IMR-90 (cell line): ENCODE measurements around the gene ABL2. TPM values are rescaled to one million over a fixed set of nuclear protein-coding genes. Genes with fewer than 3 reads are reported as not detected.
A peak's percentile ranks its signal among the peaks of the same experiment; 100 is the strongest.

ENCODE experiments used
- ATAC-seq: fragments of 200-7000 bp; cut with Tn5 transposase; 2 replicates; pipeline ENCODE4 v1.9.1; 2020; ENCODE audit warnings: low read depth, mild to moderate bottlenecking, moderate library complexity
- BruUV-seq: library from RNA; stranded (reverse); fragments of 400-500 nt; replicated peaks from 2 replicates; lab custom pipeline; 2021; lab: Mats Ljungman, UMichigan
- CTCF ChIA-PET: fragments of 300-600 bp; formaldehyde crosslinking; extraction: SDS; loops from one replicate; lab custom pipeline; 2021; ENCODE audit warnings: antibody characterized with exemption; lab: Yijun Ruan, JAX
- POLR2A ChIA-PET: fragments of 300-600 bp; sonication (Branson Sonifier 250); formaldehyde crosslinking; loops from one replicate; lab custom pipeline; 2022; ENCODE audit warnings: antibody characterized with exemption; ENCODE audit not compliant: unreplicated experiment; lab: Charles Lee
- DNase-seq: peaks from one replicate; pipeline ENCODE4 v3.0.0; 2013
- H2AFZ ChIP-seq: replicated peaks from 2 replicates; pipeline ENCODE3; 2013; ENCODE audit warnings: low read length, mild to moderate bottlenecking; ENCODE audit not compliant: poor library complexity
- H2AK5ac ChIP-seq: 2 replicates; pipeline ENCODE4 v1.6.1; 2013; ENCODE audit warnings: low read depth, low read length, inconsistent platforms
- H2AK9ac ChIP-seq: replicated peaks from 2 replicates; pipeline ENCODE3; 2013; ENCODE audit warnings: mild to moderate bottlenecking, low read depth, low read length, moderate library complexity; ENCODE audit not compliant: poor library complexity
- H2BK120ac ChIP-seq: 2 replicates; pipeline ENCODE4 v1.6.1; 2013; ENCODE audit warnings: low read depth, low read length, inconsistent platforms
- H2BK15ac ChIP-seq: 3 replicates; pipeline ENCODE4 v1.6.1; 2013; ENCODE audit warnings: low read depth, low read length, inconsistent platforms
- H2BK20ac ChIP-seq: 2 replicates; pipeline ENCODE4 v1.6.1; 2013; ENCODE audit warnings: low read depth, mild to moderate bottlenecking, inconsistent platforms, low read length, moderate library complexity
- H2BK5ac ChIP-seq: 2 replicates; pipeline ENCODE4 v1.6.1; 2013; ENCODE audit warnings: mild to moderate bottlenecking, low read depth, low read length, inconsistent platforms; ENCODE audit not compliant: poor library complexity, severe bottlenecking
- H3K14ac ChIP-seq: replicated peaks from 2 replicates; pipeline ENCODE4 v1.6.1; 2013; ENCODE audit warnings: low read depth, low read length, inconsistent platforms
- H3K18ac ChIP-seq: 2 replicates; pipeline ENCODE4 v1.6.1; 2013; ENCODE audit warnings: low read depth, low read length, control low read depth
- H3K23ac ChIP-seq: 2 replicates; pipeline ENCODE4 v1.6.1; 2013; ENCODE audit warnings: low read depth, low read length, inconsistent platforms
- H3K27ac ChIP-seq: 2 replicates; pipeline ENCODE4 v1.5.1; 2013; ENCODE audit warnings: mild to moderate bottlenecking, control low read depth, low read length; ENCODE audit not compliant: insufficient read depth
- H3K27me3 ChIP-seq: 2 replicates; pipeline ENCODE4 v1.6.1; 2013; ENCODE audit warnings: low read length; ENCODE audit not compliant: control insufficient read depth, insufficient read depth
- H3K36me3 ChIP-seq: 2 replicates; pipeline ENCODE4 v1.6.1; 2013; ENCODE audit warnings: low read length, mixed read lengths; ENCODE audit not compliant: control insufficient read depth, insufficient read depth
- H3K4ac ChIP-seq: 2 replicates; pipeline ENCODE4 v1.6.1; 2013; ENCODE audit warnings: low read depth, low read length, inconsistent platforms
- H3K4me1 ChIP-seq: 2 replicates; pipeline ENCODE4 v1.6.1; 2013; ENCODE audit warnings: low read length, mixed read lengths; ENCODE audit not compliant: control insufficient read depth, insufficient read depth
- H3K4me2 ChIP-seq: 2 replicates; pipeline ENCODE4 v1.6.1; 2013; ENCODE audit warnings: low read depth, mild to moderate bottlenecking, control low read depth, low read length, moderate library complexity
- H3K4me3 ChIP-seq: 2 replicates; pipeline ENCODE4 v1.5.1; 2013; ENCODE audit warnings: low read depth, mild to moderate bottlenecking, control low read depth, low read length, moderate library complexity; ENCODE audit not compliant: insufficient read depth
- H3K56ac ChIP-seq: 2 replicates; pipeline ENCODE4 v1.6.1; 2013; ENCODE audit warnings: low read length, inconsistent platforms; ENCODE audit not compliant: insufficient read depth; ENCODE audit errors: extremely low read depth
- H3K79me1 ChIP-seq, 2 experiments: 2 replicates each; pipeline ENCODE4 v1.6.1; 2013; ENCODE audit warnings: low read length in 2 of 2, inconsistent platforms in 1 of 2, low read depth in 1 of 2
- H3K9ac ChIP-seq: 2 replicates; pipeline ENCODE4 v1.6.1; 2013; ENCODE audit warnings: low read depth, low read length, control low read depth
- H3K9me1 ChIP-seq: 2 replicates; pipeline ENCODE4 v1.6.1; 2013; ENCODE audit warnings: low read length, inconsistent platforms; ENCODE audit not compliant: insufficient read depth
- H3K9me3 ChIP-seq: 2 replicates; pipeline ENCODE4 v1.6.1; 2013; ENCODE audit warnings: low read length; ENCODE audit not compliant: control insufficient read depth, insufficient read depth
- H4K20me1 ChIP-seq: 2 replicates; pipeline ENCODE4 v1.6.1; 2013; ENCODE audit warnings: low read length, inconsistent platforms; ENCODE audit not compliant: insufficient read depth
- H4K5ac ChIP-seq: 2 replicates; pipeline ENCODE4 v1.6.1; 2013; ENCODE audit warnings: mild to moderate bottlenecking, low read depth, low read length, control low read depth
- H4K8ac ChIP-seq, 2 experiments: 2 replicates each; pipeline ENCODE4 v1.6.1; 2013; ENCODE audit warnings: low read depth in 2 of 2, low read length in 2 of 2, control low read depth in 1 of 2, inconsistent platforms in 1 of 2
- H4K91ac ChIP-seq: 2 replicates; pipeline ENCODE4 v1.6.1; 2013; ENCODE audit warnings: low read depth, low read length, inconsistent platforms; ENCODE audit not compliant: insufficient read depth
- CEBPB ChIP-seq: IDR thresholded peaks from 2 replicates; pipeline ENCODE4 v1.6.1; 2012; ENCODE audit warnings: low read depth, low read length, improper control_type of control experiment
- CTCF ChIP-seq: conservative IDR thresholded peaks from 2 replicates; pipeline ENCODE4 v1.5.1; 2012; ENCODE audit warnings: mild to moderate bottlenecking, low read depth, low read length, improper control_type of control experiment
- ELK1 ChIP-seq: fragments of 150-350 bp; IDR thresholded peaks from 2 replicates; pipeline ENCODE4 v1.6.1; 2016; ENCODE audit warnings: low read depth, mild to moderate bottlenecking, low read length, moderate library complexity, borderline replicate concordance
- MXI1 ChIP-seq: IDR thresholded peaks from 2 replicates; pipeline ENCODE4 v1.6.1; 2012; ENCODE audit warnings: low read depth, mild to moderate bottlenecking, low read length, moderate library complexity, borderline replicate concordance
- NFE2L2 ChIP-seq: fragments of 150-350 bp; IDR thresholded peaks from 2 replicates; pipeline ENCODE4 v1.6.1; 2016; ENCODE audit warnings: low read depth, mild to moderate bottlenecking, low read length
- RAD21 ChIP-seq: IDR thresholded peaks from 2 replicates; pipeline ENCODE4 v1.6.1; 2012; ENCODE audit warnings: low read length, improper control_type of control experiment
- RCOR1 ChIP-seq: IDR thresholded peaks from 2 replicates; pipeline ENCODE4 v1.6.1; 2012; ENCODE audit warnings: mild to moderate bottlenecking, low read length, improper control_type of control experiment; ENCODE audit not compliant: insufficient replicate concordance
- USF2 ChIP-seq: fragments of 150-350 bp; IDR thresholded peaks from 2 replicates; pipeline ENCODE4 v1.6.1; 2017; ENCODE audit warnings: mild to moderate bottlenecking, antibody characterized with exemption, low read length, low read depth
- WGBS, 2 experiments: methylation state at CpG; one replicate each; pipeline versions ENCODE4 v1.1.5 to v1.1.7; 2013; ENCODE audit warnings: missing lambda C conversion rate in 2 of 2; ENCODE audit not compliant: insufficient read length in 1 of 2; ENCODE audit errors: extremely low coverage in 2 of 2; 5-methylcytosine and 5-hydroxymethylcytosine counted together
- dilution Hi-C: fragments of 300-500 bp; cut with HindIII; formaldehyde crosslinking; loops from one replicate; pipeline ENCODE4 v1.14.3; 2018; ENCODE audit warnings: low sequenced_read_pairs; ENCODE audit not compliant: unreplicated experiment
- in situ Hi-C: fragments of 300-500 bp; cut with MboI; formaldehyde crosslinking; loops from 3 replicates; pipeline ENCODE4 v1.14.3; 2019; ENCODE audit warnings: low sequenced_read_pairs, inconsistent platforms, mixed read lengths
- intact Hi-C: fragments of 100-400 bp; cut with micrococcal nuclease; formaldehyde crosslinking; loops from 2 replicates; pipeline ENCODE4 v1.10.0; 2022
- polyA plus RNA-seq, 3 experiments: library from polyadenylated mRNA; depleted of rRNA; stranded (reverse); fragments of >200 nt; gene quantifications; 2 replicates each; pipeline ENCODE4 v1.2.3, GENCODE V29; 2012; ENCODE audit warnings: low replicate concordance in 1 of 3
- total RNA-seq: library from RNA; depleted of rRNA; stranded (reverse); fragments of >200 nt; gene quantifications from 2 replicates; pipeline ENCODE4 v1.2.3, GENCODE V29; 2012

The ABL2 gene
- total and polyA plus RNA-seq, 2 of the 4 experiments (the other 2 are of a cell fraction), result 9.7 to 110 TPM

- Histone ChIP-seq H3K27ac (no peak overlapping the region), H4K8ac (no peak overlapping the region), H4K91ac (no peak overlapping the region), H3K9ac (no peak overlapping the region), H3K27me3 (no peaks in the 10 kb centered on the region), H3K4me3 (no peak overlapping the region), H3K4ac (no peak overlapping the region), H3K14ac (0 out of 2 replicates have a peak overlapping the region, but pooled peaks have one; percentile 37), H4K5ac (no peak overlapping the region), H3K79me1 (peaks cover 19 to 45% of the 10 kb centered on the region in 2 experiments; a peak in 3 of 4 replicates), H3K9me1 (peaks cover 5% of the 10 kb centered on the region), H2BK15ac (no peak overlapping the region), H3K4me1 (peaks cover 2% of the 10 kb centered on the region; the same call in 1 of the 2 replicates), H2BK120ac (no peak overlapping the region), H2AFZ (no peak overlapping the region), H3K18ac (no peak overlapping the region), H3K9me3 (no peaks in the 10 kb centered on the region), H2BK5ac (no peak overlapping the region), H3K56ac (no peak overlapping the region), H2BK20ac (no peak overlapping the region), H4K20me1 (no peaks in the 10 kb centered on the region; the same call in none of the 2 replicates), H3K23ac (no peak overlapping the region), H2AK5ac (no peak overlapping the region), H3K36me3 (no peaks in the 10 kb centered on the region), H2AK9ac (no peak overlapping the region), H3K4me2 (peak overlapping the region; percentile 52)
- TF ChIP-seq USF2 (no peak), CTCF (no peak), ELK1 (no peak), RCOR1 (no peak), NFE2L2 (no peak), RAD21 (no peak), CEBPB (no peak), MXI1 (no peak)
- intact Hi-C loops (no loop called here), in situ Hi-C loops (no loop called here), dilution Hi-C loops (no loop called here)
- DNase-seq, result no peak
- 80% methylated on average over 1 of the region's 3 CpGs; no CpG with 5 or more reads in 1 of the 2 experiments for WGBS, 2 experiments
- CTCF ChIA-PET, result interaction anchor here (0.6 kb wide), 1 partner anchor 108 kb away, joined by 5 read pairs; no protein-coding TSS in a partner anchor
- POLR2A ChIA-PET, result no interaction called here
- ATAC-seq, result peak; percentile 46
- BruUV-seq, result no TSS peak
These were observed 22.7 kb downstream of the ABL2 start for GRCh38 chr1:179206812-179207211.
